ENCODE data around the gene FAM168A.

The FAM168A gene

GRCh38 chr11:73388265-73389133, 209.4 kb downstream of the FAM168A start:
- no peak for DNase-seq (ENCODE audit: low spot score)

- no peak for DNase-seq (ENCODE audit: low spot score)
Measured at GRCh38 chr11:73387594-73388264, 210.2 kb downstream of the FAM168A start.

GRCh38 chr11:73386546-73386945, 211.4 kb downstream of the FAM168A start:
- no peak for DNase-seq (ENCODE audit: low spot score)

GRCh38 chr11:73386016-73386415, 211.9 kb downstream of the FAM168A start:
- DNase-seq (ENCODE audit: low spot score), result no peak

GRCh38 chr11:73384872-73385689, 212.8 kb downstream of the FAM168A start:
- no peak for DNase-seq (ENCODE audit: low spot score)

- DNase-seq (ENCODE audit: low spot score), result no peak
Measured at GRCh38 chr11:73384531-73384871, 213.4 kb downstream of the FAM168A start.

GRCh38 chr11:73384125-73384441, 213.8 kb downstream of the FAM168A start:
- no peak for DNase-seq (ENCODE audit: low spot score)

- no peak for DNase-seq (ENCODE audit: low spot score)
Measured at GRCh38 chr11:73383249-73384124, 214.4 kb downstream of the FAM168A start.

- no peak for DNase-seq (ENCODE audit: low spot score)
Measured at GRCh38 chr11:73382747-73383146, 215.2 kb downstream of the FAM168A start.

GRCh38 chr11:73382183-73382582, 215.7 kb downstream of the FAM168A start:
- DNase-seq (ENCODE audit: low spot score), result no peak

- DNase-seq (ENCODE audit: low spot score), result no peak
Measured at GRCh38 chr11:73381589-73381988, 216.3 kb downstream of the FAM168A start.

GRCh38 chr11:73380897-73381410, 217.0 kb downstream of the FAM168A start:
- DNase-seq (ENCODE audit: low spot score), result no peak

GRCh38 chr11:73380331-73380730, 217.6 kb downstream of the FAM168A start:
- no peak for DNase-seq (ENCODE audit: low spot score)

- no peak for DNase-seq (ENCODE audit: low spot score)
Measured at GRCh38 chr11:73379189-73379880, 218.6 kb downstream of the FAM168A start.

GRCh38 chr11:73376803-73377629, 220.9 kb downstream of the FAM168A start:
- DNase-seq (ENCODE audit: low spot score), result peak; percentile 85

GRCh38 chr11:73376160-73376802, 221.6 kb downstream of the FAM168A start, which contains the start of gene RELT:
Gene RELT, plus strand, starts transcription at chr11:73376399. Its CDS starts 12,738 bp downstream, at chr11:73389137.
- peak; percentile 88 for DNase-seq (ENCODE audit: low spot score)

GRCh38 chr11:73375830-73376159, 222.1 kb downstream of the FAM168A start:
- DNase-seq (ENCODE audit: low spot score), result no peak

- no peak for DNase-seq (ENCODE audit: low spot score)
Measured at GRCh38 chr11:73374151-73374550, 223.8 kb downstream of the FAM168A start.

- DNase-seq (ENCODE audit: low spot score), result no peak
Measured at GRCh38 chr11:73372375-73372993, 225.4 kb downstream of the FAM168A start.

All from SW480 (cell line).